GM21723 (cell line): ENCODE results near the gene FBXO5.
"Not testable (repeated sequence)": the region's sequence is repeated elsewhere in the genome, so short reads cannot be mapped to it uniquely, and the experiment has no call there.

Experiments used
- ATAC-seq: cut with Tn5 transposase; IDR thresholded peaks from one replicate; pipeline ENCODE4 v1.9.1; 2021; ENCODE audit warnings: mild to moderate bottlenecking, moderate library complexity; ENCODE audit not compliant: unreplicated experiment

FBXO5 gene

DNA sequence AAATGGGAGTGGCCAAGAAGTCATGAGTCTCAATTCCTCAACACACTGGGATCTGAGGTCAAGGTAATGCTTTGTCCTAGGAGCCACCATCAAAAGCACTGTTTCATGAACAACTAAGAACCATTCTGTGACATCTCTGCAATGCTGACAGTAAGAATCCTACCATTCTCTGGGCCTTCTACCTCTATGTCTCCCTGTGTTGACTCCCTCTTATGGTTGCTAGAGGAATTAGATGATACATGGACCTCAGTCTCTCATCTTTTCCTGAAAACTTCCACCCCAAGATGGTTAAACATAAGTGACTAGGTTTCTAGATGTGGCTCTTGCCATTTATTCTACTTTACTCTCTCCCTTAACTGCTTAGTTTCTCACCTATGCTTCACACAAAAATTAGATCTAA, 10.6 kb upstream of the FBXO5 start:
- ATAC-seq, result no peak

GRCh38 chr6:152986978-152987377, 4.1 kb upstream of the FBXO5 start:
- ATAC-seq, result no peak

DNA sequence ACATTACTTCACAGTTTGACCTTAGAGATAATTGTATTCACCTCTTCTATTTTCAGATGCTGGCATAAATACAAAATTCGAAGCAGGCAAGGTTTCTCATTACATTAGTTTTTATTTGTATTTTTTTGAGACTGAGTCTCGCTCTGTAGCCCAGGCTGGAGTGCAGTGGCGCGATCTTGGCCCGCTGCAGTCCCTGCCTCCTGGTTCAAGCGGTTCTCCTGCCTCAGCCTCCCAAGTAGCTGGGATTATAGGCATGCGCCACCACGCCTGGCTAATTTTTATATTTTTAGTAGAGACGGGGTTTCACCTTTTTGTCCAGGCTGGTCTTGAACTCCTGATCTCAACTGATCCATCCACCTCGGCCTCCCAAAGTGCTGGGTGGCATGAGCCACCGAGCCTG, 2.5 kb upstream of the FBXO5 start:
- ATAC-seq, result not testable (repeated sequence)

- peak; percentile 36 for ATAC-seq
Measured at GRCh38 chr6:152984513-152984872, 1.7 kb upstream of the FBXO5 start.

DNA sequence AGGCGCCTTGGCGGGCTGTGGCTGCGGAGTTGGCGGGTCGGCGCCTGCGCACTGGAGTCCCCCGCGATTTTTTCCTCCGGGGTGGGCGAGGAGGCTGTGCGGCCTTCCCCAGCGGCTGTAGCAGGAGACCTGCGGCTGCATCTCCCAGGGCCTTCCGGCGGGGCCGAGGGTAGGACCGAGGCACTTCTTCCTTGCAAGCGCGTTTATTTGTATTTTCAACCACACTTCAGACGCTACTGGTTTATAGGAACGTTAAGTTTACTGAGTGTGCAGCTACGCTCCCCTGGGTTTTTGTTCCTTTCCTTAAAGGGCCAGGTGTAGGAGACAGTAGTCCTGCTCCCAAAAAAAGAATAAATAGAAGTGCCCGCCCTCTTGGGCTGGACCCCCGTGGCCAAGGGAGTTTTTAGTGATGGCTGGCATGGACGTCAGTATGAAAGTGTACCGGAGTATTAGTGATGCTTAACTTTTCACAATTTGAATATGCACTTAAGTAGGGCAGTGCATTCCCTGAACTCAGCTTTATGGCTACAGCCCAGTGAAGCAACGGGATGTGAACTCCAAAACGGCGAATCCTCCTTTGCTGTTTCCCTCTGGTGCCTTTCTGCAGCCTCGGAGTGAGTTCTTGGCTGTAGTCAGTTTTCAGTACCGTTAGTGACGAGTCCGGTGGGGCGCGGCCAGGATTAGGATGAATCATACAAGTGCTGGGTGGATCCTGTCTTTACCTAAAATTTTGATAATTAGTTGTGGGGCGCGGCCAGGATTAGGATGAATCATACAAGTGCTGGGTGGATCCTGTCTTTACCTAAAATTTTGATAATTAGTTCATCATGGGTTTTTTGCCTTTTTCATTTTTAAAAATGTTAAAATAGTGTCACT, 1.0 kb upstream of the FBXO5 start:
- peak; percentile 32 for ATAC-seq

DNA sequence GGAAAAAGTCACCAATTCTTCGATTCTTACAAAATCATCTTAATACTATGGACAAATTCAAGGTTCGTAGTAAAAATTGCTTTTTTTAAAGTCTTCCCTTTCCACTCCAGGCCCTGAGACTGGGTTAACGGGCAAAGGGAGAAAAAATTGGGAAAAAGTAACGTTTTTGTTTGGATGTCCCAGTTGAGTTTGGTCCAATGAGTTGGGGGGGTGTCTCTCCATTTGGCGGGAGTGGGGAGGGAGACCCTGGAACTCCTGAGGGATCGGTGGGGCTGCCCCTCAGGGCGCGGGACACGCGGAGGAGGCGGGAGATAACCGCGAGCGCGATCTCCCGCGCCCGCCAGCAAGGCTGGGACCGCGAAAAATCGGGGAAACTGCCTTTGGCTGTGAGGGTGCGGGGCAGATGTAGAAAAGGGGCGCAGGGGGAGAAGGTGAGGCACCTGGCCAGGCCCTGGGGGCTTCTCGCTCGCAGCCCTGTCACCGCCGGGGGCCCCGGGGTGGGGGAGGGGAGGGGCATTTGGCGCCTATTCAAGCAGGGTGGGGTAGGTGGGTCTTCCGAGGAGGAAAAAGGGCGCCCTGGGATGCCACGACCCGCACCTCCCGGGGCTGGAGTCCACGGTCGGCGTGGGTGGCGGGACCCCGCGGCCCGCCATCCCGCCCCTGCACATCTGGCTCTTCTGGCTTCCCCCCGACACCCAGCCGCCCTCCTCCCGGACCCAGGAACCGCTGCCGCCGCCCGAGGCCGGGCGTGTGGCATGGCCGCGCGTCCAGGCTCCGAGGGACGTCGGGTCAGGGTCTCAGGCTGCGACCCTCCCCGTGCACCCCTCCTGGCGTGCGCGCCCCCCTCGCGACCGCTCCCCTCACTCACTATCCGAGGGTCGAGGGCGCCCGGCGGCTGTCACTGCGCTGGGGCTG, 595 bp downstream of the FBXO5 start:
- ATAC-seq, result peak; percentile 2

DNA sequence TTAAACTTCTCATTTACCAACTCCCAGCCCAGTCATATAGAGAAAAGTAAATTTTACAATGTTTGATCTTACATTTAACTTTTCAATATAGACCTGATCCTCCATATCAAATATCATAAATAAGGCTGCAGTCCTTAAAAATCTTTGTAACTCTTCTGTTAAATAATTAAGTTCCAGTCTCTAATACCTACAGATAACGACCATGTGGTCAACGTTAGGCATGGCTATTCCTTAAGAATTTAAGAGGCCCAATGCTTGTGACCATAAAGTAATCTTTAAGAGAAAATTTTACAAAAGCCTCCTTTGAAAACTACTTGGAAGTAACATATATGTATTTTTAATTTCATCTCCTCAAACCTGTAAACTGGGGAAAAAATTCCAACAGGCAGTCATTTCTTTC, 1.6 kb downstream of the FBXO5 start:
- ATAC-seq, result no peak

DNA sequence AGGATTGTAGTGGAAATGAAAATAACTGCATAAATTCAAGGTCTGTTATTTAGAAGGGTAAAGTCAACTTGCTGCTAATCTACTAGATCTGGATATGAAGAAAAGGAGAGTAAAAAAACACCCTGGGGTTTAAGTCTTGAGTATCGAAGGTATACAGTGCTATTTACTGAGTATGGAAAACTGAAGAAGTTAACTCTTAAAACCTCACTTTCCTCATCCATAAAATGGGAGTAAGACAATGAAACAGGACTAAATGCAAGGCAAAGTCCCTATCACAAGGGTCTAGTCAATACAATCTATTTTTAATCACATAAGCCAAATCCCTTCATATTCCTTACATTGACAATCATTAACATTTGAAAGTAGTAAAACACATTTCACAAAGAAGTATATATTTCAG, 2.2 kb downstream of the FBXO5 start:
- ATAC-seq, result no peak

DNA sequence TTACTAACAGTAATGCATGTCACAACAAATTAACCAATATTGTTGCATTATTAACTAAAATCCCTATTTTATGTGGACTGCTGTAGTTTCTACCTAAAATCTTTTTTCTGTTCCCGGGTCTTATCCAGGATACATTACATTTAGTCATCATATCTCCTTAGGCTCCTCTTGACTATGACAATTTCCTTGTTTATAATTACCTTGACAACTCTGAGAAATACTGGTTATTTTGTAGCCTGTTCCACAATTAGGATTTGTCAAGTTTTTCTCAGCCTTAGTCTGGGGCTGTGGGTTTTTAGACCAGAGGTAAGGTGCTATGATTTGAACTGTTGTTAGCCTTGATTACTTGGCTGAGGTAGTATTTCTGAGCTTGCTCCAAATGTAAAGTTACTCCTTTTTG, 3.7 kb downstream of the FBXO5 start:
- ATAC-seq, result no peak

DNA sequence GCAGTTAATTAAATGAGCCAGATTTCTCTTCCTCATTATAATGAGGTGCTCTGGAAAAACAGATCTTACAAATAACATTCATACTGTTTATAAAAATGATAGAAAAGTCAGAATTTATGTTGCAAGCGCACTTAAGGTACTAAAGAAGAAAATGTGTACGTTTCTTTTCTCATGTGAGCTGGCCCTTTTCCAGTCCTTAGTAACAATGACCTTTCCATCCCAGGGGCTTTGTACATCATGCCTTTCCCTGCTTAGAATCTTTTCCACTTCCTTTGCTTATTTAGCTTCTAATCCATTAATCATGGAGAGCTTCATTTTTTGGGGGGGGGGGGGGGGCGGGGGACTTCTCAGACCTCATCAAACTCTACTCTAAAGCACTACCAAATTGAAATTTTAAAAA, 4.8 kb downstream of the FBXO5 start:
- ATAC-seq, result no peak

DNA sequence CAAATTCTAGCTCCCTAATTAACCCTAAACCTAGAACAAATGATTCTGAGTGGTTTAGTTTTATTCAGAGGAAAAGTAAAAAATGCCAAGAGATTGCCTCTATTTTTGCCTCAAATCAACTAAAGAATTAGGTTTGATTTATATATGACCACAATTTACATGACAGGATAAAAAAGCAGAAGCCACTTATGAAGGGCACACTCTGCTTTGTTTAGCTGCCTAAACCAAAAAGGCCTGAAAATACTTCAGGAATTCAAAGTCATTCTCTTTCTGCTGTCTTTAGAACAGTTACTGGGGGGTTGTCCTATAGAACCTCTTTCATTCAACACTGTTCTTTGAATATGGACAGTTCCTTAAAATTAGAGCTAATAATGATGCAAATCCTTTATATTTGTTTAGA, 5.3 kb downstream of the FBXO5 start:
- ATAC-seq, result no peak

DNA sequence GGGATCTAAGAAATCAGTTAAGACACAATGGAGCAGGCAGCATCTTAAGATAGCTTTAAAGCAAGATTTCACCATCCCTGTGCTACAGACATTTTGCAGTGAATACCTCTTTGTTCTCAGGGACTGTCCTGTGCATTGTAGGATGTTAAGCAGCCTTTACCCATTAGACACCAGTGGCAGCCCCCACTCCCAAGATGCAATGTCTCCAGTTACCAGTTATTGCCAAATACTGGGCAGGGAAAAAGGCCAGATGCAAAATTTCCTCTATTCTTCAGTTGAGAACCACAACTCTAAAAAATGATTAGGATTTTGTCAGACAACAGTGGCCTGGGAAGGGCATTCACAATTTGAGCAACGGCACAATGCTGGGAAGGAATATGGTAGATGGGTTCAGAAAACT, 6.1 kb downstream of the FBXO5 start:
- no peak for ATAC-seq

DNA sequence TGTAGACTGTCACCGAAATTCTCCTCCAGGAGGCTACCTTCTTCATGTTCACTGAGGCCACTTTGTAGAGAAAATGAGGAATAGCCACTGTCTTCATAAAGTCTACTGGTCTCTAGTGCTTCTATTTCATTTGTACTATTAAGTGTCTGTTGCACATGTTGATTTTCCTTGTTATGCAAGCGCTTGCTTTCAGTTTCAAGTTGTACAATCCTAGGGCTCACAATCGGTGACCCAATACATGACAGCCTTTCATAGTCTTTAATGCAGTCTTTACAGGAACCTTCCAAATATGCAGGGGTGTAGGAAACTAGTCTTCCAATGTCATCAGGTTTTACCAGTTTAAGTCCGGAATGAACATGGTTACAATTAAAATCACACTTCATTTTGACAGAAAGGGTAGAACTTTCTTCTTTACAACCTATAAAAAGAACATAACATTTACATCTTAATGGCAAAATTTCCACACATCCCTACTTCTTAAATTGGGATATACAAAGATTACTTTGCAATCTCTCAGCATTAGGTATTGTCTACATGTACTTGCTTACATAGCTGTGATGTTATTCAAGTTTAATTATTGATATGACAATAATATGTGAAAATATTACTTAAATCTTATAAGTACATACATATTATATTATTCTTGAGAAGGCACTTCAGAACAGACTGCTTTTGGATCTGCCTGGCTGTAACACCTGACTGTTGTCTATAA, 7.5 kb downstream of the FBXO5 start:
- ATAC-seq, result peak; percentile 39

DNA sequence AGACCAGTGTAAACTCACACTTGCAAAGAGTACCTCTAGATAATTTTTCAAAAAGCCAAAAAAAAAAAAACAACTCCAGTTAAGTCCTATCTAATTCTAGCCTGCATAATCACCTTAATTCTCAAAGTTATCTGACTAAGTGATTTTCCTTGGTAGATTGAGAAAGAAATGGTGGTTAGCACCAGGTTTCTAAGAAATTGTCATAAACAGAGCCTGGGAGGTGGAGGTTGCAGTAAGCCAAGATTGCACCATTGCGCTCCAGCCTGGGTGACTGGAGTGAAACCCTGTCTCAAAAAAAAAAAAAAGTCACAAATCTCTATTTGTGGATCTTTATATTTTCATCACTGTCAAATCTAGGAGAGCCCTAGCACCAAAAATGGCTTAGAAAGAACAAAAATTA, 8.9 kb downstream of the FBXO5 start:
- no peak for ATAC-seq

DNA sequence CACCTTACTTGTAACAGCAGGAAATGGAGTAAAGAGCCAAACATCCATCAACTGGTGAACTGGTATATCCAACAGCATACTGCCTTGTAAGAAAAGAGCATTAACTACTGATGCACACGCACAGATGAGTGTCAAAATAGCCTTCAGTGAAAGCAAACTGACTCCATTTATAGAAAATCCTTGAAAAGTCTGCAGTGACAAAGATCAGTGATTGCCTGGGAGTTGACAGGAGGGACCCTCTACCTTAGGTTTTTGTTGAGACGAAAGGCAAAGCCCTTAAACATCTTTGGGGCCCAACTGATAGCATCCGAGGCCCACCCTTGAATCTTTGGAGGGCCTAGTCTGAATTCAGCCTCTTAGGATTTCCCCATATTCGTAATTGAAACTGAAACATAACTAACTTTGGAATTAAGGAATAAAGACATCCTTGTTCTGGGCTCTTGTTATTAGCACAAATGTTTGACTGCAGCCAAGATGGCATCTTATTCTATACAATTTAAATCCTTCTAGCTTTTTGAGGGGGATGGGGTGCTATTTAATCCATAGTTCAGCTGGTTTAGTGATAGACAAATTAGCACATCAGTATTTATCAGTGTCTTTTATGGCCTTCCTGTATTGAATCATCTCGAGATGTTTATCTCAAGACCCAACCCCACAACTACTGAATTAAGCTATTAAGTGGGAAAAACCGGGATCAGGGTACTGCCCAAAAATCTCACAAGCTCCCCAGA, 13.0 kb downstream of the FBXO5 start:
- no peak for ATAC-seq

GRCh38 chr6:152966168-152966894, 16.5 kb downstream of the FBXO5 start:
- ATAC-seq, result not testable (repeated sequence)

DNA sequence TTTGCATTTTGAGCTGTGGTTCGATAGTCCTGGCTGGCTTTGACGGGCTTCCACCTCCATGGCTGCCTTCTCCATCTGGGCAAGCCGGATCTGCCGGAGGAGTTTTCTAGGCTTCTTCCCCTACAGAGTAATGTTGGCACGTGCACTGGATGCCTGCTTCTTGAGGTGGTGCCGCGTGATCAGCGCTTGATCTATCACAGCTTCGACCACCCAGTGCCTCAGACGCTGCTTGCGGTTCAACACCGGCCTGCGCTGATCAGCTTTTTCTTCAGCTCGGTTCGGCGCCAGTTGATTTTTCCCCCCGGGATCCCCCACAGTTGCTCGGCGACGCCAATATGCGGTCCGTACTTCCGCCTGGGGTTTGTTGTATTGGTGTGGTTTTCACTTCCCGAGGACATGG, 23.5 kb downstream of the FBXO5 start:
- ATAC-seq, result no peak

DNA sequence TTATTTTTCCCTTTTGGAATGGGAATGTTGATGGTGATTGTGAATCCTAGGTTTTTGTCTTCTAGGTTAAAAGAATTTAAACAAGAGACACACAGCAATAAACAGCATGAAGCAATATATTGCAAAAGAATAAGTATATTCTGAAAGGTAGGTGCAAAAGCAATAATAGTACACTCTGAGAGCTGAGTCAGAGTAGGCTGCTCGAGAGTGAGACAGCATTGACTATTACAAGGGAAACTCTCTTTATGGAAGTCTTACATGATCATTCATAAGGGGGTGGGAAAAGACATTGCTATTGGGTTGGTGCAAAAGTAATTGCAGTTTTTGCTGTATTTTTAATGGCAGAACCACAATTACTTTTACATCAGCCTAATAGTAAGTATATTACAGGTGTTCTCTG, 25.0 kb downstream of the FBXO5 start:
- ATAC-seq, result no peak

GRCh38 chr6:152954443-152954842, 28.4 kb downstream of the FBXO5 start:
- ATAC-seq, result no peak

DNA sequence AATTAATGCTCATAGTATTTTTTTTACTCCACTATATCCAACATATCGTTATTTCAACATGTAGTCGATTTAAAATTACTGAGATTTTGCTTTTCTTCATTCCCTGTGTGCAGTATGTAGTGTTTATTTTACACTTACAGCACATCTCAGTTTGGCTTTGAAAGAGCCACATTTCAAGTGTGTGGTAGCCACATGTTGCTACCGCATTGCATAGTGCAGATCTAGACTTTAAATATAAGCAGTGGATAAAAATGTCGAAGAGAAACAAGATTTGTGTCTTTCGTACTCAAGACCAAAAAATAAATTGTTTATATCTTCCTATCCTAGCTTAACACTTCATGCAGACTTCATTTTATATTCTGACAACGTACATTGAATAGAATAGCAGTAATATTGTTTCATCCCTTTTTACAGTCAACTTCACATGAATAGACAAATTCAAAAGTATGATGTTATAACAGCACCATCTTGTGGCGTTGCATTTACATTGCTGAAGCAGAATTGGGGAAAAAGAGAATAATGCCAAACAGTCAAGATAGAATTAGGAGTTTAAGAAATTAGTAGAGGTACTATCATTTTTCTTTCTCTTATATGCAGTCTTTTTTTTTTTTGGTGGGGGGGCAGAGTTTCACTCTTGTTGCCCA, 29.9 kb downstream of the FBXO5 start:
- ATAC-seq, result no peak
